Body of pancreas (tissue), 4 donors: ENCODE measurements around the gene KIF3C.

ENCODE experiments used
- POLR2A ChIP-seq, 3 donors: fragments of 450-650 bp; IDR thresholded peaks; one replicate each; pipeline ENCODE4 v1.6.1; 2016; ENCODE audit warnings: antibody characterized with exemption in 3 of 3, mild to moderate bottlenecking in 2 of 3
- TF ChIP-seq, protein P1 (sequence below), 7 experiments: fragments of 450-650 bp in 4 of 7; fragments of 200-600 bp in 3 of 7; sonication (generic) in 3 of 7; IDR thresholded peaks; one replicate each; pipeline ENCODE4 v1.5.1; 2016 to 2019; ENCODE audit warnings: antibody characterized with exemption in 7 of 7

DNA sequence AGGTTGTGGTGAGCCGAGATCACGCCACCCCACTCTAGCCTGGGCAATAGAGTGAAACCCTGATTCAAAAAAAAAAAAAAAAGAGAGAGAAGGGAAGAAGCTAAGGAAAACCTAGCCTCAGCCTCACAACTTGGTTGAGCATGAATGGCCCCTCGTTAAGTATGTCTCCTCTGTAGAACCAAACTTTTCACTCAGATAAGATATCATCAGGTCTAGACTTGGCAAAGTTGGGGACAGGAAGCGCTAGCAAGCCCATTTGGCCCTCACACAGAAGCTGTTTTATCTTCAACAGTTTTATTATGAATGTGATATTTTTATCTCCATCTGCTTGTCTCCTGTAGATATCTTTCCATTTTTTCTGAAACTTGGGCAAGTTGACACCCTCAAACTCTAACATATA is 100.5 kb downstream of the KIF3C start:
- TF ChIP-seq, protein P1, sequence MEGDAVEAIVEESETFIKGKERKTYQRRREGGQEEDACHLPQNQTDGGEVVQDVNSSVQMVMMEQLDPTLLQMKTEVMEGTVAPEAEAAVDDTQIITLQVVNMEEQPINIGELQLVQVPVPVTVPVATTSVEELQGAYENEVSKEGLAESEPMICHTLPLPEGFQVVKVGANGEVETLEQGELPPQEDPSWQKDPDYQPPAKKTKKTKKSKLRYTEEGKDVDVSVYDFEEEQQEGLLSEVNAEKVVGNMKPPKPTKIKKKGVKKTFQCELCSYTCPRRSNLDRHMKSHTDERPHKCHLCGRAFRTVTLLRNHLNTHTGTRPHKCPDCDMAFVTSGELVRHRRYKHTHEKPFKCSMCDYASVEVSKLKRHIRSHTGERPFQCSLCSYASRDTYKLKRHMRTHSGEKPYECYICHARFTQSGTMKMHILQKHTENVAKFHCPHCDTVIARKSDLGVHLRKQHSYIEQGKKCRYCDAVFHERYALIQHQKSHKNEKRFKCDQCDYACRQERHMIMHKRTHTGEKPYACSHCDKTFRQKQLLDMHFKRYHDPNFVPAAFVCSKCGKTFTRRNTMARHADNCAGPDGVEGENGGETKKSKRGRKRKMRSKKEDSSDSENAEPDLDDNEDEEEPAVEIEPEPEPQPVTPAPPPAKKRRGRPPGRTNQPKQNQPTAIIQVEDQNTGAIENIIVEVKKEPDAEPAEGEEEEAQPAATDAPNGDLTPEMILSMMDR (IDR thresholded peaks at IDR 0.05): no peak
- TF ChIP-seq POLR2A (IDR thresholded peaks at IDR 0.05): no peak
